Nucleus accumbens (tissue), 56 donors: Measurements from ENCODE around the gene ALG14.

Experiments
- DNase-seq, 56 donors: peaks; one replicate each; lab custom pipeline; 2025; lab: John Stamatoyannopoulos, UW

ALG14 gene

GRCh38 chr1:94937820-94938219 is 134.9 kb downstream of the ALG14 start:
- DNase-seq, result no peak

GRCh38 chr1:94936861-94937620 is 135.7 kb downstream of the ALG14 start:
- DNase-seq, result no peak

- DNase-seq, result no peak
Measured at GRCh38 chr1:94935476-94935875, 137.3 kb downstream of the ALG14 start.

GRCh38 chr1:94935034-94935433 is 137.7 kb downstream of the ALG14 start:
- DNase-seq, result no peak

- DNase-seq, result no peak
Measured at GRCh38 chr1:94934551-94934950, 138.2 kb downstream of the ALG14 start.

GRCh38 chr1:94931254-94931841 is 141.4 kb downstream of the ALG14 start:
- no peak for DNase-seq

- peak in 6 of 56 donors; percentile 2 to 19 (median 4) for DNase-seq
Measured at GRCh38 chr1:94929351-94930217, 143.2 kb downstream of the ALG14 start.

GRCh38 chr1:94928293-94928939 is 144.3 kb downstream of the ALG14 start:
- no peak for DNase-seq

- DNase-seq, result peak in 42 of 56 donors; percentile 3 to 79 (median 60)
Measured at GRCh38 chr1:94927405-94928175, 145.2 kb downstream of the ALG14 start.

GRCh38 chr1:94926915-94927404 is 145.8 kb downstream of the ALG14 start, which contains the start of gene CNN3:
Gene CNN3, minus strand, starts transcription at chr1:94927110. Its CDS starts 216 bp downstream, at chr1:94926894.
- peak; percentile 51 to 96 (median 88) for DNase-seq

- DNase-seq, result peak in 46 of 56 donors; percentile 11 to 83 (median 59)
Measured at GRCh38 chr1:94926126-94926914, 146.4 kb downstream of the ALG14 start.

- DNase-seq, result peak in 55 of 56 donors; percentile 9 to 85 (median 61)
Measured at GRCh38 chr1:94925561-94926125, 147.1 kb downstream of the ALG14 start.

GRCh38 chr1:94925004-94925403 is 147.7 kb downstream of the ALG14 start:
- DNase-seq, result peak in 2 of 56 donors; percentile 5 to 18
